GM12864 (cell line): Measurements from ENCODE around the gene BPTF.
"Not testable (repeated sequence)": the region's sequence is repeated elsewhere in the genome, so short reads cannot be mapped to it uniquely, and the experiment has no call there.

ENCODE experiments used
- DNase-seq: peaks from one replicate; pipeline ENCODE4 v3.0.0-alpha.2; 2011; ENCODE audit warnings: low read depth
- H3K4me3 ChIP-seq: 2 replicates; pipeline ENCODE4 v1.5.1; 2011; ENCODE audit warnings: mild to moderate bottlenecking, low read depth, low read length, control low read depth
- CTCF ChIP-seq: IDR thresholded peaks from 2 replicates; pipeline ENCODE4 v1.5.1; 2011; ENCODE audit warnings: low read depth, mild to moderate bottlenecking, moderate library complexity, low read length, control low read depth, inconsistent platforms; ENCODE audit errors: missing control alignments

Gene BPTF

DNA sequence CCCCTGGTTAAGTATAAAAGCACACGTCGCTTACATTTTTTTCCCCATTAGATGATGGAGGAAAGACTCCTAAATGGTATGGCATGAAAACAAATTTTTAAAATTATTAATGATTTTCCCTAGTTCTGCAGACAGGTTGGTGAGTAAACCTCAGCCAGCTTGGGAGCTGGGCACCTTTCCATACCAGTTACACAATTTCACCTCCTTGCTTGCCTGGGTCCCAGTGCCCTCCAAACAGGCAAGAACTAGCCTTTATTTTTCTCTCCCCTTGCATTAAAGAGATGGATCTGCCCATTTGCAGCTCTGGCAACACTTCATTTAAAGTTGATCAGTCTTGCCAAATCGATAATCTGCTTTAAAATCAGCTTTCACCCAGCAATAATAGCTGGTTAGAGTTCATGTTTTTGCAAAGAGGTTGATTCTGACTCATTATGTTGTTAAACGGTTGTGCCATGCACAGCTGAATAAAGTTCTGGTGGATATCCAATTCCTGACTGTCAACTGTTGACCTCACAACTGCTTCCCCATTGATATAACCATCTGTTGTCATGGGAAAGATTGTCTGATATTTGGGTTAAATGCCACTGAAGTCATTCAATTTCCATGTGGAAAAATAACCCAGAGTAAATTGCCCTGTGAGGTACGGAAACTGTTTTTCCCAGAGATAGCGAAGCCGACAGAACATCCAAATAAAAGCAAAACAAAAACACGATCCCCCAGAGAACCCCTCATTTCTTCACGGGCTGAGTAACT is 169.7 kb downstream of the BPTF start:
- H3K4me3 ChIP-seq = peak overlapping the region; percentile 43; the same call in 1 of the 2 replicates
- TF ChIP-seq CTCF = no peak
- DNase-seq = no peak

- no peak for TF ChIP-seq CTCF
- DNase-seq = no peak
- H3K4me3 ChIP-seq = peak overlapping the region; percentile 43
Observed at GRCh38 chr17:67995570-67996263, 170.4 kb downstream of the BPTF start.

DNA sequence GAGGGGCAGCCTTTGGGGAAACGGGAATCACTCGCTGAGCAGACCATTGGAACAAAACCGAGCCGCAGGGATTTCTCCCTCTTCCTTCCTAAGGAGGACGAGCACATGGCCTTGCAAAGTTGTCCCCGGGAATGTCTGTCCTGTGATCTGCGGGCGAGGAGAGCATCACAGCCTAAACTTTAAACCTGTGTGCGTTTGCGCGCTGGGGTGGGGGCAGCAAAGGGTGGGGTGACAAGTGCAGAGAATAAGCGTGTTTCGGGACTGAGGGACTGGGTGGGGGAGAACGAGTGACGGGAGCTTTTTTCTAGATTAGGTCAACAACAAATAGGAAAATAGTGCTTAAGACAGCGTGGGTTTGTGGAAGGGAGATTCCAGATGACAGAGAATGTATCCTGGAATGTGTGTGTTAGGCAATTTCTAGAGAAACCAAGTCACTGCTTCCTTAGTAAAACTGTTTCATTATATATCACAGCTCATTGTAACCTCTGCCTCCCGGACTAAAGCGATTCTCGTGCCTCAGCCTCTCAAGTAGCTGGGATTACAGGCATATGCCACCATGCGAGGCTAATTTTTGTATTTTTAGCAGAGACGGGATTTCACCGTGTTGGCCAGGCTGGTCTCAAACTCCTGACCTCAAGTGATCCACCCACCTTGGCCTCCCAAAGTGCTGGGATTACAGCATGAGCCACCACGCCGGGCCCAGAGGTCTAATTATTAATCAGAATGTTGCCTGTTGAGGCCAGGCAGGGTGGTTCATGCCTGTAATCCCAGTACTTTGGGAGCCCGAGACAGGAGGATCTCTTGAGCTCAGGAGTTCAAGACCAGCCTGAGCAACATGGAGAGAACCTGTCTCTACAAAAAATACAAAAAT is 171.2 kb downstream of the BPTF start, which contains the start of gene C17orf58:
Gene C17orf58, minus strand, starts transcription at position 169 of the 871 bp plus-strand sequence. CDS start 271 bp downstream, outside the sequence.
- DNase-seq = not testable (repeated sequence)
- peak within 1 kb of the TSS; percentile 43 for H3K4me3 ChIP-seq

- TF ChIP-seq CTCF = no peak
- H3K4me3 ChIP-seq = no peak overlapping the region
- no peak for DNase-seq
Observed at GRCh38 chr17:67998466-67998865, 173.2 kb downstream of the BPTF start.

- DNase-seq = no peak
- no peak overlapping the region for H3K4me3 ChIP-seq
- TF ChIP-seq CTCF = no peak
Observed at GRCh38 chr17:67999291-67999911, 174.1 kb downstream of the BPTF start.

GRCh38 chr17:68004201-68004600 is 178.9 kb downstream of the BPTF start:
- DNase-seq = no peak
- no peak for TF ChIP-seq CTCF
- H3K4me3 ChIP-seq = no peak overlapping the region
